Mesenchymal stem cell (in vitro differentiated cells and primary cell): ENCODE measurements around the gene FCER2.

Source experiments
- DNase-seq: peaks from one replicate; pipeline ENCODE4 v3.0.0-alpha.2; 2013
- H2AFZ ChIP-seq: one replicate; pipeline ENCODE4 v1.6.1; 2013; ENCODE audit warnings: low read depth, mild to moderate bottlenecking, control low read depth, inconsistent platforms, low read length, moderate library complexity
- H2AK5ac ChIP-seq: 2 replicates; pipeline ENCODE4 v1.6.1; 2013; ENCODE audit warnings: low read length, moderate library complexity, mild to moderate bottlenecking, inconsistent platforms; ENCODE audit not compliant: severe bottlenecking
- H2BK120ac ChIP-seq: one replicate; pipeline ENCODE4 v1.6.1; 2013; ENCODE audit warnings: low read depth, mild to moderate bottlenecking, inconsistent platforms, low read length, moderate library complexity
- H2BK12ac ChIP-seq, 2 experiments: one replicate each; pipeline ENCODE4 v1.6.1; 2013; ENCODE audit warnings: inconsistent platforms in 2 of 2, low read length in 2 of 2, mild to moderate bottlenecking in 2 of 2, moderate library complexity in 2 of 2, control low read depth in 1 of 2
- H2BK15ac ChIP-seq: one replicate; pipeline ENCODE4 v1.6.1; 2013; ENCODE audit warnings: mild to moderate bottlenecking, low read depth, inconsistent platforms; ENCODE audit not compliant: poor library complexity, severe bottlenecking
- H2BK5ac ChIP-seq: 2 replicates; pipeline ENCODE4 v1.6.1; 2013; ENCODE audit warnings: low read depth, mild to moderate bottlenecking, low read length, control low read depth, inconsistent platforms; ENCODE audit not compliant: poor library complexity, severe bottlenecking
- H3K14ac ChIP-seq, 2 experiments: one replicate each; pipeline ENCODE4 v1.6.1; 2013; ENCODE audit warnings: inconsistent platforms in 2 of 2, low read length in 2 of 2, control low read depth in 1 of 2, mild to moderate bottlenecking in 1 of 2, moderate library complexity in 1 of 2
- H3K18ac ChIP-seq, 2 experiments: one replicate each; pipeline ENCODE4 v1.6.1; 2013; ENCODE audit warnings: inconsistent platforms in 2 of 2, low read length in 2 of 2, control low read depth in 1 of 2, low read depth in 1 of 2, mild to moderate bottlenecking in 1 of 2
- H3K23ac ChIP-seq, 2 experiments: one replicate each; pipeline ENCODE4 v1.6.1; 2013; ENCODE audit warnings: inconsistent platforms in 2 of 2, low read length in 2 of 2, mild to moderate bottlenecking in 2 of 2, moderate library complexity in 2 of 2, control low read depth in 1 of 2
- H3K27ac ChIP-seq: 2 replicates; pipeline ENCODE4 v1.5.1; 2013; ENCODE audit warnings: mild to moderate bottlenecking, moderate library complexity, low read length, control low read depth, inconsistent platforms; ENCODE audit not compliant: poor library complexity, severe bottlenecking
- H3K27me3 ChIP-seq, 2 experiments: 2 replicates each; pipeline versions ENCODE4 v1.6.1 to v1.7.0; 2013; ENCODE audit warnings: low read length in 2 of 2, mild to moderate bottlenecking in 2 of 2, moderate library complexity in 2 of 2, control low read depth in 1 of 2, inconsistent platforms in 1 of 2; ENCODE audit not compliant: control insufficient read depth in 1 of 2, insufficient read depth in 1 of 2
- H3K36me3 ChIP-seq, 2 experiments: 2 replicates each; pipeline versions ENCODE4 v1.6.1 to v1.7.0; 2013; ENCODE audit warnings: low read length in 2 of 2, control low read depth in 1 of 2, inconsistent platforms in 1 of 2, low read depth in 1 of 2, mild to moderate bottlenecking in 1 of 2; ENCODE audit not compliant: insufficient read depth in 2 of 2, control insufficient read depth in 1 of 2
- H3K4ac ChIP-seq, 2 experiments: one replicate each; pipeline ENCODE4 v1.6.1; 2013; ENCODE audit warnings: inconsistent platforms in 2 of 2, low read length in 2 of 2, mild to moderate bottlenecking in 2 of 2, moderate library complexity in 2 of 2, control low read depth in 1 of 2, low read depth in 1 of 2
- H3K4me1 ChIP-seq: 2 replicates; pipeline ENCODE4 v1.6.1; 2013; ENCODE audit warnings: low read depth, low read length, control low read depth; ENCODE audit not compliant: control insufficient read depth, insufficient read depth
- H3K4me2 ChIP-seq: 2 replicates; pipeline ENCODE4 v1.6.1; 2013; ENCODE audit warnings: low read length, mild to moderate bottlenecking, inconsistent platforms; ENCODE audit not compliant: poor library complexity, severe bottlenecking
- H3K4me3 ChIP-seq, 2 experiments: 2 replicates each; pipeline versions ENCODE4 v1.5.1 to v1.7.0; 2013; ENCODE audit warnings: low read length in 2 of 2, mild to moderate bottlenecking in 2 of 2, control low read depth in 1 of 2, low read depth in 1 of 2; ENCODE audit not compliant: insufficient read depth in 1 of 2
- H3K79me1 ChIP-seq: replicated peaks from 2 replicates; pipeline ENCODE4 v1.6.1; 2013; ENCODE audit warnings: mild to moderate bottlenecking, control low read depth, low read length, inconsistent platforms; ENCODE audit not compliant: poor library complexity, severe bottlenecking
- H3K9ac ChIP-seq: 2 replicates; pipeline ENCODE4 v1.7.0; 2013; ENCODE audit warnings: mild to moderate bottlenecking, low read length, moderate library complexity
- H3K9me3 ChIP-seq: 2 replicates; pipeline ENCODE4 v1.7.0; 2013; ENCODE audit warnings: mild to moderate bottlenecking, low read length; ENCODE audit not compliant: control insufficient read depth
- H4K8ac ChIP-seq: one replicate; pipeline ENCODE4 v1.6.1; 2013; ENCODE audit warnings: inconsistent platforms, mild to moderate bottlenecking, low read length, moderate library complexity
- H4K91ac ChIP-seq: one replicate; pipeline ENCODE4 v1.6.1; 2013; ENCODE audit warnings: mild to moderate bottlenecking, low read length, inconsistent platforms
- WGBS: methylation state at CpG from one replicate; pipeline ENCODE4 v1.1.7; 2013; ENCODE audit warnings: mixed read lengths; 5-methylcytosine and 5-hydroxymethylcytosine counted together

Gene FCER2

DNA sequence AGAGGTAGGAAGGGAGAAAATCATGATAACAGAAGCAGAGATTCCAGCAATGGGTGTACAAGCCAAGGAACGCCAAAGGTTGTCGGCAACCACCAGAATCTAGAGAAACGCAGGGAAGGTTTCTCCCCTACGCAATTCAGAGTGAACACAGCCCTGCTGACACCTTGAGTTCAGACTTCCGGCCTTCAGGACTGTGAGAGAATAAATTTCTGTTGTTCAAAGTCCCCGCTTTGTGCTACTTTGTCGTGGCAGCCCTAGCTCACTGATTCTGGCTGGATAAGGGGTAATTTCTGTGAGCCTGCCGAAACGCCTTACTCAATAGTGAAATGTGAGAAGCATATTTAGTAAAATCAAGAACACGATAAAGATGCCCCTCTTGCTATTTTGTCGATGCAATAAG, 35.3 kb upstream of the FCER2 start:
- H3K27me3 ChIP-seq, result peaks cover 10 to 66% of the 10 kb centered on the region in 2 experiments
- H3K18ac ChIP-seq, result no peak overlapping the region
- H3K4me3 ChIP-seq, result no peak overlapping the region
- H3K9ac ChIP-seq, result no peak overlapping the region
- no peak overlapping the region for H4K91ac ChIP-seq
- H2BK5ac ChIP-seq, result no peak overlapping the region
- no peaks in the 10 kb centered on the region for H3K36me3 ChIP-seq
- no peaks in the 10 kb centered on the region for H3K79me1 ChIP-seq
- H4K8ac ChIP-seq, result no peak overlapping the region
- no peak overlapping the region for H2BK12ac ChIP-seq
- no peak for DNase-seq
- H3K9me3 ChIP-seq, result no peaks in the 10 kb centered on the region
- WGBS, result 83% methylated on average over 11 of the region's 11 CpGs
- no peaks in the 10 kb centered on the region for H3K4me1 ChIP-seq
- H2AFZ ChIP-seq, result no peak overlapping the region
- H3K23ac ChIP-seq, result no peak overlapping the region
- H2BK15ac ChIP-seq, result no peak overlapping the region
- no peak overlapping the region for H3K4ac ChIP-seq
- no peak overlapping the region for H2AK5ac ChIP-seq
- H2BK120ac ChIP-seq, result no peak overlapping the region
- no peak overlapping the region for H3K4me2 ChIP-seq
- H3K27ac ChIP-seq, result no peak overlapping the region
- H3K14ac ChIP-seq, result no peak overlapping the region

DNA sequence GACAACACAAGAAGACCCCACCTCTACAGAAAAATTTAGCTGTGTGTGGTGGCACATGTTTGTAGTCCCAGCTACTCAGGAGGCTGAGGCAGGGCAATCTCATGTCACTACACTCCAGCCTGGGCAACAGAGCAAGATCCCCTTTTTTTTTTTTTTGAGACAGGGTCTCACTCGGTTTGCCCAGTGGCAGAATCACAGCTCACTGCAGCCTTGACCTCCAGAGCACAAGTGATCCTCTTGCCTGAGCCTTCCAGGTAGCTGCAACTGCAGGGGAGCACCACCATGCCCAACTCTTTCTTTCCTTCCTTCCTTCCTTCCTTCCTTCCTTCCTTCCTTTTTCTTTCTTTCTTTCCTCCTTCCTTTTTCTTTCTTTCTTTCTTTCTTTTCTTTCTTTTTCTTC, 34.2 kb upstream of the FCER2 start:
- H3K27ac ChIP-seq, result no peak overlapping the region
- H3K18ac ChIP-seq, result no peak overlapping the region
- no peak overlapping the region for H2AFZ ChIP-seq
- no peak overlapping the region for H3K9ac ChIP-seq
- 52% methylated on average over 1 of the region's 1 CpG for WGBS
- no peak overlapping the region for H4K91ac ChIP-seq
- no peak overlapping the region for H2BK5ac ChIP-seq
- no peaks in the 10 kb centered on the region for H3K4me1 ChIP-seq
- peaks cover 10 to 72% of the 10 kb centered on the region in 2 experiments for H3K27me3 ChIP-seq
- H3K79me1 ChIP-seq, result no peaks in the 10 kb centered on the region
- no peak overlapping the region for H2BK15ac ChIP-seq
- H2BK12ac ChIP-seq, result no peak overlapping the region
- no peak overlapping the region for H3K4ac ChIP-seq
- DNase-seq, result no peak
- no peak overlapping the region for H2AK5ac ChIP-seq
- no peaks in the 10 kb centered on the region for H3K9me3 ChIP-seq
- no peak overlapping the region for H3K14ac ChIP-seq
- no peaks in the 10 kb centered on the region for H3K36me3 ChIP-seq
- H3K23ac ChIP-seq, result no peak overlapping the region
- no peak overlapping the region for H3K4me2 ChIP-seq
- H3K4me3 ChIP-seq, result no peak overlapping the region
- H2BK120ac ChIP-seq, result no peak overlapping the region
- H4K8ac ChIP-seq, result no peak overlapping the region

DNA sequence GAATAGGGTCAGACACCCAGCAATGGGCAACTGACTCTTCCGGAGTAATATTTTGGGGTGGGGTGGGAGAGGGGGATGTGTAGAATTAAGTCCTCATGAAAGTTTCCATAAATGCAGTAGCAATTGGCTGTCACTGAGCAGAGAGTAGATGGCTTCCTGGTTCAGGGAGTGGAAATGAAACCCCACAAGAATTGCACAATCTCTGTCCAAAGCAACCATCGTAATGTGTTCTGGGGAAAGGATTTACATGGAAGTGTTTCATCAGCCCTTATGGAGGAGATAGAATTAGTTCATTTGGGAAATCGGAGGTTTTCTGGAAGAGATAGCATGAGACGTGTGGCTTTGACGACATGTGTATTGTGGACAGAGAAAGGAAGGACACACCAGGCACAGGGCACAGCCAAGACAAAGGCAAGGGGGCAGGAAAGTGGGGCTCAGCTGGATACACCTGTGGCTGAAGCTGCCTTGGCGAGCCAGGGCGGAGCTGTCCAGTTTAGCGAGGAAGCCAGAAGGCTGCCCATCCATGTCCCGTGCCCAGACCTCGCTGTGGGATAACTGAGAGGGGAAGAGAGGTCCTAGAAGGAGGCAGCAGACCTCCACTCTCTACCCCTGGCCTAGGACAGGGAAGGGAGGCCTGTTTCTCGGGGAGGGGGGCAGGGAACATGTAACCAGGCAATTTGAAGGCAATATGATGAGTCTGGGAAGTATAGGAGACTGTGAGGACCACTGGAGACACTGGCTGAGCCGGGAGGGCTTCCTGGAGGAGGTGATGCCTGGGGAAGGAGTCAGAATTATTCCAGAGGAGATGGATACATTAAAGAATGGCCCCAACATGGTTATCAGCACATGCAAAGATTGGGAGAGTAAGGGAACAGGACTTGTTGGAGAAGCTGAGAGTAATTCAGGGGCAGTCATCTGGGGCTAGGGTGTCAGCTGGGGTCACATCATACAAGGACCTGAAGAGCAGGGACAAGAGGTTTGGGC, 32.6 kb upstream of the FCER2 start:
- H3K4me1 ChIP-seq, result peaks cover 2% of the 10 kb centered on the region
- H3K27ac ChIP-seq, result no peak overlapping the region
- H3K27me3 ChIP-seq, result peaks cover 12 to 72% of the 10 kb centered on the region in 2 experiments
- no peak overlapping the region for H3K14ac ChIP-seq
- peak; percentile 27 for DNase-seq
- no peak overlapping the region for H2BK120ac ChIP-seq
- no peak overlapping the region for H3K18ac ChIP-seq
- H3K9me3 ChIP-seq, result no peaks in the 10 kb centered on the region
- no peak overlapping the region for H2AK5ac ChIP-seq
- H4K91ac ChIP-seq, result no peak overlapping the region
- no peak overlapping the region for H2AFZ ChIP-seq
- H3K4ac ChIP-seq, result no peak overlapping the region
- H3K23ac ChIP-seq, result no peak overlapping the region
- H3K9ac ChIP-seq, result no peak overlapping the region
- no peak overlapping the region for H2BK5ac ChIP-seq
- no peaks in the 10 kb centered on the region for H3K79me1 ChIP-seq
- H3K36me3 ChIP-seq, result no peaks in the 10 kb centered on the region
- H3K4me3 ChIP-seq, result no peak overlapping the region
- WGBS, result 65% methylated on average over 10 of the region's 12 CpGs
- H3K4me2 ChIP-seq, result no peak overlapping the region
- H2BK15ac ChIP-seq, result no peak overlapping the region
- no peak overlapping the region for H4K8ac ChIP-seq
- no peak overlapping the region for H2BK12ac ChIP-seq

DNA sequence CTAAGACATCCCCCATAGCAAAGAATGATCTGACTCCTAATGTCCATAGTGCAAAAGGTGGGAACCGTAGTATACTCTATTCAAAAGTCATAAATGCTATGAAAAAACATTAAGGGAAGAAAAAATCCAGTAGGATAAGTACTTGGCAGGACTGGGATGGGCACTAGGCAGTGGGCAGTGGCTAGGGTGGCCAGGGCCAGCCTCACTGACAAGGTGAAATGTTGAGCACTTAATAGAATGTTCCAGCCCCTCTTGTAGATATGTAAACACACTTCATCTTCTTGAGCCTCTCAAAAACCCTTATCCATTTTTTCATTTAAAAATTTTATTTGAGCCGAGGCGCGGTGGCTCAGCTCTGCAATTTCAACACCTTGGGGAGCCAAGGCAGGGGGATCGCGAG, 31.4 kb upstream of the FCER2 start:
- Histone ChIP-seq H2AFZ (no peak overlapping the region), H3K4ac (no peak overlapping the region), H2BK12ac (no peak overlapping the region), H4K91ac (no peak overlapping the region), H3K9me3 (no peaks in the 10 kb centered on the region), H2BK15ac (no peak overlapping the region), H3K4me2 (no peak overlapping the region), H4K8ac (no peak overlapping the region), H3K4me1 (peaks cover 2% of the 10 kb centered on the region), H3K9ac (no peak overlapping the region), H3K23ac (no peak overlapping the region), H2BK5ac (no peak overlapping the region), H3K14ac (no peak overlapping the region), H3K18ac (no peak overlapping the region), H2AK5ac (no peak overlapping the region), H3K79me1 (no peaks in the 10 kb centered on the region), H2BK120ac (no peak overlapping the region), H3K4me3 (no peak overlapping the region), H3K27ac (no peak overlapping the region), H3K27me3 (peaks cover 20 to 74% of the 10 kb centered on the region in 2 experiments), H3K36me3 (no peaks in the 10 kb centered on the region)
- WGBS, result 53% methylated on average over 3 of the region's 6 CpGs
- DNase-seq, result no peak
